Activated CD4-positive, CD25-positive, alpha-beta regulatory T cell treated with anti-CD3 and anti-CD28 coated beads, Interleukin-2, amount 50 U/mL, for 24 hours (primary cell): ENCODE results near the gene PTCD1.
"Not testable (repeated sequence)": the region's sequence is repeated elsewhere in the genome, so short reads cannot be mapped to it uniquely, and the experiment has no call there.

Source experiments
- ATAC-seq, 2 donors: fragments of 150-1000 bp; cut with Tn5 transposase; one replicate each; pipeline ENCODE4 v1.10.0; 2021; ENCODE audit warnings: mild to moderate bottlenecking in 1 of 2, moderate library complexity in 1 of 2

The PTCD1 gene

DNA sequence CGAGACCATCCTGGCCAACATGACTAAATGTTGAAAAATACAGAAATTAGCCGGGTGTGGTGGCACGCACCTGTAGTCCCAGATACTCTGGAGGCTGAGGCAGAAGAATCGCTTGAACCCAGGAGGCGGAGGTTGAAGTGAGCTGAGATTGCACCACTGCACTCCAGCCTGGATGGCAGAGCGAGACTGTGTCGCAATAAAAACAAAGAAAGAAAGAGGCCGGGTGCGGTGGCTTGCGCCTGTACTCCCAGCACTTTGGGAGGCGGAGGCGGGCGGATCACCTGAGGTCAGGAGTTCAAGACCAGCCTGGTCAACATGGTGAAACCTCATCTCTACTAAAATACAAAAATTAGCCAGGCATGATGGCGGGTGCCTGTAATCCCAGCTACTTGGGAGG is 51.4 kb downstream of the PTCD1 start:
- ATAC-seq = not testable (repeated sequence)

DNA sequence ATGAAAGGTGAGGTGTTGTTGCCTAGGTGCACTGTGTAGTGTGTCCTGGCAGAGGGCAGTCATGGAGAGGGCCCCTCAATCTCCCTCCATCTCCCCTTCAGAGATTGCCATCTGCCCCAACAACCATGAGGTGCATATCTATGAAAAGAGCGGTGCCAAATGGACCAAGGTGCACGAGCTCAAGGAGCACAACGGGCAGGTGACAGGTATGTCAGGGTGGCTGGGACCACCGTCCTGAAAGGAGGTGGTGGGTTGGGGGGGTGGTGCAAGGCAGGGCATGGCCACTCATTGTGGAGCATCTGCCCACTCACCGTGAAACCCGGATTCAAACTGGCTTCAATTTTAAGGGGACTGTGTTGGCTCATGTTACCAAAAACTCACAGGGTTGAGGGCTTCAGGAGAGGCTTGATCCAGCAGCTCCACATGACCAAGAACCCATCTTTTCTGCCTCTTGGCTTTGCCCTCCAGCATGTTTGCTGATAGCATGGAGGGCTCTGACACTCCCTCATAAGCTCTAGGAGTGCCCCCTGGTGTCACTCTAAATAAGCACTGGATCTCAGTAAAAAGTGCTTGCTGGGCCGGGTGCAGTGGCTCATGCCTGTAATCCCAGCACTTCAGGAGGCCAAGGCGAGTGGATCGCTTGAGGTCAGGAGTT is 51.9 kb downstream of the PTCD1 start:
- ATAC-seq = peak; percentile 36 to 57

DNA sequence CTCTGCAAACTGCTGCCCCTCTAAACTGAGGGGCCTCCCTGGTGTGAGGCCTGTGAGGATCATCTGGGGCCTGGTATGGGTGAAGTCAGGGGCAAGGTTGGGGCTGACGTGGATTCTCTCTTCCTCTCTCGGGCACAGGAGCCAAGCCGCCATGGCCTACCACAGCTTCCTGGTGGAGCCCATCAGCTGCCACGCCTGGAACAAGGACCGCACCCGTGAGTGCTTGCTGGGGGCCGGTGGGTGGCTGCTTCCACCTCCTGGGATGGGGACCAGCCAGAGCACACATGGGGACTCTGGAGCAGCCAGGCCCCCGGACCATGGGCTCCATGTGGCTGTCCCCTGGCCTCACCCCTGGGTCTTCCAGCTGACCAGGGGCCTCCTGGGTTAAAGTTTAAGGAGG is 53.0 kb downstream of the PTCD1 start:
- no peak for ATAC-seq

GRCh38 chr7:99384523-99384922 is 54.1 kb downstream of the PTCD1 start:
- ATAC-seq = no peak

DNA sequence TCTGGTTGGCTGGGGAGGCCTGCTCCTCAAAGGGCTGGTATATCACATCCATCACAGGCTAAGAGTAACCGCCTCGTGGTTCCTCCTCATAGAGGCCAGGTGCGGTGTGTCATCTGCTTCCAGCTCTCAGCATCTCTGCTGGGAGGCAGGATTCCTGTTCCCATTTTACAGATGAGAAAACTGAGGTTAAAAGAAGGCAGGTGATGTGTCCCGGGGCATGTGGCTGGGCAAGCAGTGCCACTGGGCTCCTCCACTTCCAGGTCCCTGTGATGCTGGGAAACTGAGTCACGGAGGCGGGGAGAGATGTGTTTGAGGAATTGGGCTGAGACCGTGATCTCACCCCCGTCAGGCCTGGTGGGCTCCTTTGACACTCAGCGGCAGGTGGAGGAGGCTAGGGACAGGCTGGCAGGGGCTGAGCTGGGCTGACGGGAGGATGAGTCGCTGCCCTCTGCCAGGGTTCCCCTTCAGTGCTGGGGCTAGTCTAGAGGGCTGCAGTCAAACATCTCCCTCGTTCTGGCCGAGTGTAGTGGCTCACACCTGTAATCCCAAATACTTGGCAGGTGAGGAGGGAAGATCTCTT is 54.7 kb downstream of the PTCD1 start:
- ATAC-seq = no peak

- ATAC-seq = no peak
Observed at GRCh38 chr7:99383203-99383602, 55.4 kb downstream of the PTCD1 start.

- ATAC-seq = no peak
Observed at GRCh38 chr7:99381664-99382075, 56.9 kb downstream of the PTCD1 start.

- peak; percentile 93 to 95 for ATAC-seq
Observed at GRCh38 chr7:99380823-99381663, 57.6 kb downstream of the PTCD1 start.

DNA sequence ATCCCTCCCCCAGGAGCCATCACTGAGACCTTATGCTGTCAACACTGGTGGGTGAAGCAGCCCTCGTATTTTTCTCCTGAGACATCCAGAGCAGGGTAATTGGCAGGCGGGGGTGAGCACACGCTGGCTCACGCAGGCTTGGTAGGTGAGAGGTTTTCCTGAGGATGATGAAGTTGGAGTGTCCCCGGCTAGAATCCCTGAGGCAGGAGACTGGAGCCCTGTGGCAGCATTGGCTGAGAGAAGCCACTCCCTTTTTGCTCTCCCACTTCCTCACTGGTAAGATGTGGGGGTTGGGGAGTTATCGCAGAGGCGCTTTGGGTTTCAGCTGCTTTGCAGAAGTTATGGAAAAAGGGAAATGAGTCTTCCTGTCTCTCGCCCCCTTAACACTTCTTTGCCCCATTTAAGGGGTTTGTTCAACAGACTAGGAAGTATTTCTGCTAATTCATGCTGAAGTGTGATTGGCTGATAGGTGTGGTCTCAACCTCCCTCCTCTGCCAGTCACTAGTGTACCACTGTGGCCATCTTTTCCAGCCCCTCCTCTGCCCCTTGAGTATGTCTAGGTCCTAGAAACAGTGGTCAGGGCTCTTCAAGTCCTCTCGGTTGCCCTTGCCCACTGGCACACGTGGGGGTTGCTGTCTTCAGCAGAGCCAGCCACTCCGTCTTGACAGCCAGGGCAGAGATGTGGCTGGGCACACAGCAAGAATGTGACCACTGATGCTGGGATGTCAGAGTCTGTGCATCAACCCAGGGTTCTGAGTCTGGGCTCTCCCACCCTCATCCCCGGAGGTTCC is 58.4 kb downstream of the PTCD1 start:
- peak; percentile 11 to 15 for ATAC-seq

GRCh38 chr7:99379693-99380031 is 58.9 kb downstream of the PTCD1 start:
- ATAC-seq = not testable (repeated sequence)

DNA sequence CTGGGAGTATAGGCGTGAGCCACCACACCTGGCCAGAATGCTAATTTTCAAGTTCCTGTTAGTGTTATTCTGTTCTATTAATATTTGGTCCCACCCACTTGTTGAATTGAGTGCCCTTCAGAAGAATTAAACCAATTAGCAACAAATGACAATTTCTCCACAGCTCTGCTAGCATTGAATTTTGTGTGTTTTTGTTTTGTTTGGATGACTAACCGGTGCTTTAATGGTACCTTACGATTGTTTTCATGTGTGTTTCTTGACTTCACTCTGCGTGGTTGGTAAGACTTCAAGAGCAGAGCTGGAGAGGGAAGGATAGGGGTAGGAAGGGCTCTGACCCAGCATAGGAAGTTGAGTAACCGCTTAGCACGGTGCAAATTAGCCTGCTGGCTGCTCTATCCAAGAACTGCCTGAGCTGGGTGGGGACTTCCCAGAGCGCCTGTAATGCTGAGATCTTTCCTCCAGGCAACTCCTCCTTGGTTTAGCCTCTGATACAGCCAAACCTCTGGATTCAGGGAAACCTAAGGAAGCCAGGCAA is 59.5 kb downstream of the PTCD1 start:
- ATAC-seq = peak; percentile 8 to 16

GRCh38 chr7:99375070-99375807 is 63.4 kb downstream of the PTCD1 start:
- peak; percentile 46 to 53 for ATAC-seq

- ATAC-seq = peak; percentile 68 to 76
Observed at GRCh38 chr7:99374111-99375064, 64.2 kb downstream of the PTCD1 start, which contains the start of gene ARPC1B. TSS of gene ARPC1B (plus strand) at chr7:99374730. CDS start at chr7:99385715, 10,985 bp downstream.

GRCh38 chr7:99373091-99374066 is 65.2 kb downstream of the PTCD1 start:
- ATAC-seq = no peak

DNA sequence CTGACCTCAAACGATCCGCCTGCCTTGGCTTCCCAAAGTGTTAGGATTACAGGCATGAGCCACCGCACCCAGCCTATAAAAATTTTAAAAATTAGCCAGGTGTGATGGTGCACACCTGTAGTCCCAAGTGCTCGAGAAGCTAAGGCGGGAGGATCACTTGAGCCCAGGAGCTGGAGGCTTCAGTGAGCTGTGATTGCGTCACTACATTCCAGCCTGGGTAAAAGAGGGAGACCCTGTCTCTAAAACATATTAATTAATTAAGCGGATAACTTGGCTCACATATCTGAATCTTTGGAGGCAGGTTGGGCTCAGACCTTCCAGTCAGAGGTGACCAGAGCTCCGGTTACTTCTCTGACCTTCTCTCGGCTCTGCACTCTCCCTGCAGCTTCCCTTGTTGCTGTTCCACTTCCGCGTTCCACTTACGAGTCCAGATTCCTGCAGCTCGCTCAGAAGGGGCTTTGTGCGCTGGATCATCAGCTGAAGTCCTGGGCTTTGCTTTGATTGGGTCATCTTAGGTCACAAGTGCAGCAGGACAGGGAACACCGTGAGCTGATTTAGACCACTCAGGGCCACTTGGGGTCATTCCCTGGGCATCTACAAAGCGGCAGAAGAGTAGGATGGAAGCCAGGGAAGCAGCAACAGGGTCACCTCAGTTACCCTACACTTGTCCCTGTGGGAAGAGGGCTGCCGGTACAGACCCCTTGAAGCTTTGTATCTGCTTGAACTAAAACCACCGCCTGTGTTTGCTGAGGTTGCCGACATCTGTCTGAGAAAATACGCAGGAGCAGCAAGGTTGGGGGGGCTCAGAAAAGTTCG is 66.1 kb downstream of the PTCD1 start:
- no peak for ATAC-seq

DNA sequence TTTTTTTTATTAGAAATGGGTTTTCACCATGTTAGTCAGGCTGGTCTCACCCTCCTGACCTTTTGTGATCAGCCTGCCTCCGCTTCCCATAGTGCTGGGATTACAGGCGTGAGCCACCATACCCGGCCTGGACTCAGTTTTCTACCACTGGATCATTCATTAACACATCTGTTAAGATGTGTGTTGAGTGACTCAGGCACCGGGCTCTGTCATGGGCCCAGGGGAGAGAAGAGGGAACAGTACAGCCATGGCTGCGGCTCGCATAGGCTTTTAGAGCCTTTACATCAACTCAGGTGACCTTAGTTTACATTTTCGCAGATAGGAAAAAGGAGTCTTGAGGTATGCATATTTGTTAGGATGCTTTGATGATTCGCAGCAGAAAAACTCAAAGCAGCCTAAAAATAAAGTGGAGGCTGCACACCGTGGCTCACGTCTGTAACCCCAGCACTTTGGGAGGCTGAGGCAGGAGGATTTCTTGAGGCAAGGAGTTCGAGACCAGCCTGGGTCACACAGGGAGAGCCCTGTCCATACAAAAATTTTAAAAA is 67.2 kb downstream of the PTCD1 start:
- ATAC-seq = no peak

- no peak for ATAC-seq
Observed at GRCh38 chr7:99369767-99370391, 68.7 kb downstream of the PTCD1 start.
